GM19240 (cell line): ENCODE measurements around the gene TP53BP2.
"Not testable (repeated sequence)": the region's sequence is repeated elsewhere in the genome, so short reads cannot be mapped to it uniquely, and the experiment has no call there.

Source experiments
- DNase-seq: peaks from one replicate; pipeline ENCODE4 v3.0.0; 2011; ENCODE audit warnings: low spot score; ENCODE audit not compliant: insufficient read length

Gene TP53BP2

DNA sequence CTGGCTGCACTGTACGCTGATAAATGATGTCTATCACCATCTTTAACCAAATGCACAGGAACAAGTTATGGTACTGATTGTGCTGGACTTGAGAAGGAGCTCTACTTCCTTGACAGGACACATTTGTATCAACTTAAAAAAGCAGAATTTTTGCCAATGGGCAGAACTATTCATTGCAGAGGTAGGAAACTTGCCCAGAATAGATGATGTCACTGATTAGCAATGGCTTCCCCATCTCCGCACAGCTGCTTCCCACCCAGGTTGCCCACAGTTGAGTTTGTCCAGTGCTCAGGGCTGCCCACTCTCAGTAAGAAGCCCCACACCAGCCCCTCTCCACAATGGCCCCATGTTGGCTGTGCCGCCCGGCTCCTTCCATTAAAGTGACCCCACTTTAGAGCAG, 100.0 kb downstream of the TP53BP2 start:
- no peak for DNase-seq

DNA sequence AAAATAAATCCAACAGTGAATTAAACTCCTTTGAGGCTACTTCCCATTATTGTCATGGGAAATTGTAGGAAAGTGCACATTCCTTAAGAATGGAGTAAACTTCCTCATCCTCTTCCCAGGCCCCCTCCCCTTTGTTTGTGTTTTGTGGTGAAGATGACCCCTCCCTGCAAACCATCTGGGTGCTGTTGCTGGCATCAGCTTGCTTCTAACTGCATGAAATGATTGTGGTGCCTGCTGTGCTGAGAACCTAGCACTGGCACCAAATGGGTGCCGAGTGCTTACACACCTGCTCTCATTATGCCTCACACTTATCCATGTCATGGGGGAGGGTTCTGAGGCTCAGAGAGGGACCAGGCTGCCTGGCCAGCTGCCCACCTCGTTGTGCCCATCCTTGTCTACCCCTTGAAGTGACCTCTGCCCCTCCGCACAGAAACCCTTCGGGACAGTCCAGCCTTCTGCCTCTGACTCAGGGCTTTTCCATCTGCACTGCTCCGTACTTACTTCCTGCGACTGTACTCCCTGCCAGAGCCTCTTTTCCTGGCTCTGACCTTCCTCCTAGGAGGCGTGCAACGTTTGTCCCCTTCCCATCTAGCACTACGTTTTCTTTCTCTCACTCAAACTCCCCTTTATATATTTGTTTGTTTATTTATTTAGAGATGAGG, 102.8 kb downstream of the TP53BP2 start:
- DNase-seq, result no peak

DNA sequence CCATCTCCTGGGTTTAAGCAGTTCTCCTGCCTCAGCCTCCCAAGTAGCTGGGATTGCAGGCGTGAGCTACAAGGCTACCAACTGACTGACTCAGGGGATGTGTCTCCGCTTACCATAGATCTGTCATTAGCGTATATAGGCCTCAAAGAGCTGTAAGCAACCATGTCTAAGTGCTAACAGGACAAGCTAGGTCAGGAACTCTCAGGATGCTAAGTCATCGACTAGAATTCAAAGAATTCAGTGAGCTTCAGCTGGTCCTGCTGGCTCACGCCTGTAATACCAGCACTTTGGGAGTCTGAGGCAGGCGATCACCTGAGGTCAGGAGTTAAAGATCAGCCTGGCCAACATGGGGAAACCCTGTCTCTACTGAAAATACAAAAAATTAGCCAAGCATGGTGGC, 103.9 kb downstream of the TP53BP2 start:
- no peak for DNase-seq

DNA sequence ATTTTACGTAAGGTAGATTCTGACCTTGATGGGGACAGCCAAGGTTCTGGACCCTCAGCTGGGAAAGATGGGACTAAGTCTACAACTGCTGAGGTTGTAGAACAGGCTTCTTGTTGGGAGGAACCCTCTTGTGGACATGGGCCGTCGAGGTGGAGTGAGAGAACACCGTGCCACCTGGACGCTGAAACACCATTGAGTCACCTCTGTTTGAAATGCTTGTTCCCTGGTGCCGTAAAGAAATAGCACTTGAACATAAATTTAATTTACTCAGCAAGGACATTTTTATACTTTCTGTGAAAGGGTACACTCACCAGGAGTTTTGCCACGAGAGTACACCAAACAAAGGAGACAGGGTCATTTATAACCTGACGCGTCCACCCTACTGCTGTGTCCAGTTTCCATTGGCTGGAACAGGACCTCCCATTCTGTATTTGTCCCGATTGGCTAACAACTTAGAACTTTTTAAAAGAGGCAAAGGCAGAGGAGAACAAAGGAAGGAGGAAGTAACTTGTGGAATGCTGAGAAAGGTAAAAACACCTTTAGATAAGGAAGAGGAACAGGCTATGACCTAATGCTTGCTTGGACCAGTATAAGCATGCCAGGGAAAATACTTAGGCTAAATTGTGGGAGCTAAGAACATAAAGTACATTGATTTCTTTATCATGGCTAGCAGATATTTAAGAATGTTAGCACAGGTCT, 105.6 kb downstream of the TP53BP2 start:
- not testable (repeated sequence) for DNase-seq

DNA sequence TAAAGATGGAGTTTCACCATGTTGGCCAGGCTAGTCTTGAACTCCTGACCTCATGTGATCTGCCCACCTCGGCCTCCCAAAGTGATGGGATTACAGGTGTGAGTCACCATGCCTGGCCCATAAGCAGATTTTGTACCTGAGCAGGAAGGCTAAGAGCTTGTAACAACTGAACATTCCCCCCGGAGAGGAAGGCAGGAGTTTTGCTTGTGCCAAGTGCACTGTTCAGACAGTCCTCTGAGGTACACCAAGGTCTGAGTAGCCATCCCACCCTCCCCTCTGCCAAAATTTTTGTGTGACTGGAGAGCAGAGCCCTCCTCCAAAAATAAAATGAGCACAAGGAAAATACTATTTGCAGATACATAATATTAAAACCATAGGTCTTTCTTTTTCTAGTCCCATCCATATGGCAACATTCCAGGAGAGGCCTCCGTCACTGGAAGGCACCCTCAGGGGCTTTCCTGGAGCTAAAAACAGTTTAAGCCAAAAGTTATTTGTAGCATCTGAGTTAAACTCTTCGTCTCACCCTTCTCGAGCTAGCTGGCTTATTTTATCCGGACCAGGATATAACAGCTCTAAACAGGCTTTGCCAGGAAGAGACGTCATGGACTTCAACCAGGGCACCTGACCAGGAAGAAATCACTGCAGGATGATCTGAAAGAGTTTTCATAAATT, 106.2 kb downstream of the TP53BP2 start:
- no peak for DNase-seq

DNA sequence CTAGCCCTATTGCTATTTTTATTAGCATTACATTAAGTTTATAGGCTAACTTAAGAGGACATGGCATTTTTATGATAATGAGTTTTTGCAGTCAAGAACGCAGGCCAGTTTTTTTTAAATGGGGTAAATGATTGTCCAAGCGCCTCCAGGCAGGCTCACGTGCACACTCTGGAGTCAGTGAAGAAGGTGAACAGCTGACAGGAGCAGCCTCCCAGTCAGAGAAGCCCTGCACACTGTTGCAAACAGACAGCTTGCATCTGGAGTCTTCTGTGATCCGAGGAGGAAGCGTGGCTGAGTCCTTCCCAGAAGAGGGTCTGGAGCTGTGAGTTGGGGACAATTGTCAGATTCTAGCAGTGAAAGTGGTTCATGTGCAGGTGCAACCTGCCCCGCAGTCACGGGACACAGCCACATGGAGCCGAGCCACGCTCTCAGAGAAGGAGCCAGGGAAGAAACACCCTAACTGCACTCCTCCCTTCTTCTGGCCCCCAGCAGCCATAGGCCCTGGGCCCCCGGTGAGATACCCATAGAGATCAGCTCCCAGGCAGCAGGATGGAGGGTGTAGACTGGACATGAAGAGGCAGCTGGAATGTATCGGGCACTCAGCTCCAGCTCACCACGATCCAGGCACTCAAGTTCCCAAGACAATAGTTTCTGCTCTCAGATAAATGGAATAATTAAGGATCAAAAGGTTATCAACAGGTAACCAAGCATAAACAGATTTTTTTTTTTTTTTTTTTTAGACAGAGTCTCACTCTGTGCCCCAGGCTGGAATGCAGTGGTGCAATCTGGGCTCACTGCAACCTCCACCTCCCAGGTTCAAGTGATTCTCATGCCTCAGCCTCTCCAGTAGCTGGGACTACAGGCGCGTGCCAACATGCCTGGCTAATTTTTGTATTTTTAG, 107.0 kb downstream of the TP53BP2 start:
- DNase-seq, result no peak

DNA sequence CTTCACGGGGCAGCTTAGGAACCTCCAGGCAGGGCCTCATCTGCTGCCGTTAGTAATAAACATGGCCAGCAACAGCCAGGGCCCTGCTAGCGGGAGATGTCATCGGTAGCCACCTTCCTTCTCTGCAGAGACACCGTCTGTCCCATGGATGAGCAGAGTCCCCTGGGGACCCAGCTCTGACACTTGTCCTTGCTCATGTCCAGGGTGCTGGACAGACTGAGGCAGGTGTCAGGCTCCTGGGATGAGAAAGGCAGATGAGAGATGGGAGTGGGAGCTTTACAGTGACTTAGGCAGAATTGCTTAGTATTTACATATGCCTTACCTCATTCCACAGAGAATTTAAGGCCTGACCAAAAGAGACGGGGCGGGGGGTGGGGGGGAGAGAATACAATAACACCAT, 108.4 kb downstream of the TP53BP2 start:
- no peak for DNase-seq

DNA sequence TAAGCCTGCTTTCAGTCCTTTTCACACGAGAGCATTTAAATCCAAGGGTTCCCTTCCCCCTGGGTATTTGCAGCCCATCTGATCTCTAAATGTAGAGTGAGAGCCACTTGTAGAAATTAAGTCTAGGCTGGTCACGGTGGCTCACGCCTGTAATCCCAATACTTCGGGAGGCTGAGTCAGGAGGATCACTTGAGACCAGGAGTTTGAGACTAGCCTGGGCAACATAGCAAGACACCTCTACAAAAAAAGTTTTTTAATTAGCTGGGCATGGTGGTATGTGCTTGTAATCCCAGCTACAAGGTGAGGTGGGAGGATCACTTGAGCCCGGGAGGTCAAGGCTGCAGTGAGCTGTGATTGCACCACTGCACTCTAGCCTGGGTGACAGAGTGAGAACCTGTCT, 109.1 kb downstream of the TP53BP2 start:
- not testable (repeated sequence) for DNase-seq

DNA sequence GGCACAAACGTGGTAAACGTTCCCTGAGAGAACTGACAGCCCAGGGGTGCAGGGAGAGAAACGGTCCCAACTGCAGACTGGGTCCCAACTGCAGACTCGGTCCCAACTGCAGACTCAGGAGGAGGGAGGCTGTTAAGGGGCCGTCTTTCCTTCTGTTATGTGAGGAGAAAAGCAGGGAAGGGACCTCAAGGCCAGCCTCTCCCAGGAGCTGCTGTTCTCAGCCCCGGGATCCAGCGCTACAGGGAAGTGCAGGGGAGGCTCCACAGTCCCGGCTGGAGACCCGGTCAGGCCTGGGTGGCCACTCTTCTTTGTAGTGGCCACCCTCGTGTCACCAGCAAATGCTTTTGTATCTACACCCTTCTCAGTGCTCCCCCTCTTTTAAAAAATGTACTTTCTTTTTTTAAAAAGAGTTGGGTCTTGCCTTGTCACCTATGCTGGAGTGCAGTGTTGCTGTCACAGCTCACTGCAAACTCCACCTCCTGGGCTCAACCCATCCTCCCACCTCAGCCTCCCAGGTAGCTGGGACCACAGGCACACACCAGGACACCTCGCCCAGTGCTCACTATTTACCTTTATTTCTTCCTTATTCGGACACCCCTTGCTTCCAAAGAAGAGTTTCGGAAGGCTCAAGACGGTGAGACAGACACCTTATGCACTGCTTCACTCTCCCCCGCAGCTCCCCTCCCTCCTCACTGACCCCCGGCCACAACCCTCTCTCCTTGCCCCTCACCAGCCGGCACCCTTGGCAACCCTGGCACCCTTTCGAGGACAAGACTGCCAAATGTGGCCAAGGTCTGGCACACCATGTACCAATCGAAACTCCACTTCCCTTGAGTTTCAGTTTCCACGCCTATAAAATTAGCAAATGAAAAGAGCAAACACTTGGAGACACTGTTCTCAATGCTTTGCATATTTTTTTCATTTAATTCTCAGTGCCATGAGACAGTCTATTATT, 111.6 kb downstream of the TP53BP2 start:
- no peak for DNase-seq

DNA sequence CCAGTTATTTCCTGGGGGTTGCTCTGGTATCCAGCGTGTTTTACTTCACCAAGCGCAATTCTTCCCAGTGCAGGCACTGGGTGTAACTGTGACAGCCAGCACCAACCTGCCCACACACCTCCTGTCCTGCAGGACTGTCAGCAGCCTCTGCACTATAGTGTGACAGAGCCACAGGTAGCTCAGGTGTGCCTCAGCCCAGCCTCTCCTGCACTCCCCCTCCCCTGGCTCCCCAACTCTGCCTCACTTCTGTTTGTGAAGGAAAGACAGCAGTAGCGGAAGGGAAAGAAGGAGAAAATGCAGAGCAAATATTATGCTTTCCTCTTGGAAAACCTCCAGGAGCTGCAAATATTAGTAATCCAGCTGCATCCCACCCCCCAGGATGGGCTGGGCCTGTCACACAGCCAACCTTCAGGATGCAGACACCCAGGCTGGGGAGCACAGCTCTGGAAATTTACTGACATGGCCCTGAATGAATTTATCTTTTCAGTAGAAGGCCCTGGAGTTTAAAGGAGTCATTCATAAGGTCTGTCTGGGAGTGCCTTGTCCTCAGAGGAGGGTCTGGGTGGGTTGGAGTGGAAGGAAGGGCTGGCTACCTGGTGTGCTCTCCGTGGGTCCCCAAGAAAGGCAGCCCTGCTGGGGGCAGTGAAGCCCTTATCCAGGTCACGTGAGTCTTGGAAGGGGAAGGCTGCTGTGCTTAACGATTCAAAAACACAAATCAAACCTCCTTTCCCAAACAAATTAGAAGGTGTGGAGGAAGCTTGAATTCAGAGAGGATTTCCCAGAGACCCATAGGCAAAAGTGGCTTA, 112.6 kb downstream of the TP53BP2 start:
- no peak for DNase-seq

DNA sequence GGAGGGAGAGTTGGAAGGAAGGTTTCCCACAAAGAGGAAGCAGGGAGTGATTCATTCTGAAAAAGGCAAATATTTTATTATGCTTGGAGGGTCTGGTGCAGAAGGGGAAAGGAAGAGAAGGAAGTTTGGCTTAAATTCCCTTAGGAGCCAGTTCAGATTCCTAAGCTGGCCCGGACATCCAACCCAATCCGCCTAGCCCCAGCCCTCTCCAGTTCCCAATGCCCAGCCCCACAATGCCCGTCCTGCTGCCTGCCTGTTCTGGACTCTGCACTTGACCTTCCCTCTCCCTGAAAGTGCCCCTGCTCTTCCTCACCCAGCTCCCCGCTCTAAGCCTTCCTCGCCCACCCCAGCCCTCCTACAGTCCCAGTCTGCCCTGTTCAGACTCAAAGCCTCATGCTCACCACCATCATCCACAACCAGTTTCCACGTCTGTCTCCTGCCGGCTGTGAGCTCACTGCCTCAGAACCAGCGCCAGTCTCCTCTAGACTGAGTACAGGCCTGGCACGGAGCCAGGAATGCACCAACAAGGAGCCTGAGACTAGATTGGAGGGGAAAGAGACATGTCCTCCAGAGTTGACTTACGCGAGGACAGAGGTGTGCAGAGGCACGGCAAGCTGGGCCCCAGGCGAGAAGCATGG, 114.5 kb downstream of the TP53BP2 start:
- DNase-seq, result no peak

DNA sequence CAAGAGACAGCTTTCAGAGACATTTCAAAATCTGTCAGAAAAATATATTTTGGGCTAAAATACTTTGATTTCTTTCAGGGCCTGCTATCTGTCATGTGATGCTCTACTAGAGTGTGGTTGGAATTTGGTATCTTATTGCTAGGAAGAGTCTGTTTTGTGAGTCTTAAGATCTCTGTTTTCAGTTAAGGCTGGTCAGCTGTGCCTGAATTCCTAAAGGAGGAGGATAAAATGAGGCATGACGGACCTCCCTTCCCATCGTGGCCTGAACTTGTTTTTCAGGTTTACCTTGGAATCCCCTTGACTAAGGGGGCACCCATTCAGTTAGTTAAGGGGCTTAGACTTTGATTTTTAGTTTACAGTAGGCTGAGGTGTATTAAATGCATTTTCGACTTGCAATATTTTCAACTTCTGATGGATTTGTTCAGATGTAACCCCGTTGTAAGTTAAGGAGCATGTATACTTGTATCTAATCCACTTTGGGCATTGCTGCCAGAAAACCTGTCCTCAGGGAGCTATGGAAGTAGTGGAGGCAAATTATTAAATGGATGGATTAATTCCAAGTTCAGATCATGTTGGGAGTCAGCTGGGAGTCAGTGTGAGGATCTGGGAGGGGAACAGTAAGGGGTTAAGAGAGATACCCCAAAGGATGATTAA, 115.1 kb downstream of the TP53BP2 start:
- DNase-seq, result no peak

DNA sequence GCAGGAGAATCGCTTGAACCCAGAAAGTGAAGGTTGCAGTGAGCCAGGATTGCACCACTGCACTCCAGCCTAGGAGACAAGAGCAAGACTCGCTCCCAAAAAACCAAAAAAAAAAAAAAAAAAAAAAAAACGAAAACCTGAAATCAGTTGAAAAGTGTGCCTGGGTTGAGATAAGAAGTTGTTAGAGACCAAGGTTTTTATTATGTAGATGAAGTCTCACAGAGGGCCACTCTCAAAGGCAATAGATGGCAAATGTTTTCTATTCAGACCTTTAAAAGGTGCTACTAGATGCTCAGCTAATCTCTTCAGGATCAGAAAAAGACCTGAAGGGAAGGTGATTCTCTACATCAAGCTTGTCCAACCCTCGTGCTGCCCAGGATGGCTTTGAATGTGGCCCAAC, 115.8 kb downstream of the TP53BP2 start:
- DNase-seq, result no peak
